ENCODE measurements around the gene NTNG1. TPM values are rescaled to one million over a fixed set of nuclear protein-coding genes. Genes with fewer than 3 reads are reported as not detected.

NTNG1 gene
- total RNA-seq, 1 donor from 2014 or later = 8.1 TPM

GRCh38 chr1:107294686-107295085 is 153.8 kb downstream of the NTNG1 start:
- no peak overlapping the region for H3K4me3 Mint-ChIP-seq (ENCODE audit: unreplicated experiment)
- no peaks in the 10 kb centered on the region for H3K27me3 Mint-ChIP-seq (ENCODE audit: low read depth, unreplicated experiment)
- H4K20me1 ChIP-seq (ENCODE audit: insufficient read depth, low read length) = no peaks in the 10 kb centered on the region
- no peak overlapping the region for H3K27ac Mint-ChIP-seq (ENCODE audit: unreplicated experiment)
- no peaks in the 10 kb centered on the region for H3K79me2 ChIP-seq (ENCODE audit: insufficient read depth, low read length)
- H3K4me1 Mint-ChIP-seq (ENCODE audit: low read depth, unreplicated experiment) = no peaks in the 10 kb centered on the region
- no peaks in the 10 kb centered on the region for H3K27me3 ChIP-seq (ENCODE audit: insufficient read depth, low read length)
- no peak overlapping the region for H2AFZ ChIP-seq (ENCODE audit: low read depth, low read length)
- no peaks in the 10 kb centered on the region for H3K36me3 ChIP-seq (ENCODE audit: insufficient read depth, low read length)
- H3K9me3 ChIP-seq (ENCODE audit: insufficient read depth, low read depth, low read length) = no peaks in the 10 kb centered on the region
- TF ChIP-seq EZH2 (IDR thresholded peaks at IDR 0.05; ENCODE audit: insufficient read depth, low read length) (no peak), CTCF (IDR thresholded peaks at IDR 0.05; ENCODE audit: insufficient read depth, low read depth, low read length) (no peak)
- no peak overlapping the region for H3K9ac ChIP-seq (ENCODE audit: low read length)
- H3K9me3 Mint-ChIP-seq (ENCODE audit: unreplicated experiment) = no peaks in the 10 kb centered on the region
- H3K4me3 ChIP-seq (ENCODE audit: insufficient read depth, low read depth, low read length) = no peak overlapping the region
- DNase-seq (ENCODE audit: low read depth) (peak; percentile 2), FAIRE-seq (no peak)
- no peaks in the 10 kb centered on the region for H3K36me3 Mint-ChIP-seq (ENCODE audit: low read depth, unreplicated experiment)
- H3K4me2 ChIP-seq (ENCODE audit: low read length) = no peak overlapping the region
- H3K4me1 ChIP-seq (ENCODE audit: insufficient read depth, low read length) = no peaks in the 10 kb centered on the region
- no peak overlapping the region for H3K27ac ChIP-seq (ENCODE audit: low read depth, low read length)

DNA sequence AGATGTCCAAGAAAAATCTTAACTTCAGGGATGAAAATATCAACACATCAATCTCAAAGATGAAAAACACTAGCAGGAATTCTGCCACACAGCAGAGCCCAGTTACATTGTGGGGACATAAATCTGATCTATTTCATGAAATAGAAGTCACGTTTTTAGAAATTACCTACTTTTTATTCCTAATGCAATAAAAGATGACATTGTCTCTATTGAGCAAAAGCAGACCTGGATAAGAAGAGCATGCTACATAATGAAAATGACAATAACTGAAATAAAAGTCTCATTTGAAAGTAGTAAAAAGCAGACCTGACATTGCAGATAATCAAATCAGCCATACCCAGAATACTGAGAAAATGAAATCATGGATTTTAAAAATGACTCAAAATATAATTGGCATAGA is 156.8 kb downstream of the NTNG1 start:
- no peaks in the 10 kb centered on the region for H3K9me3 ChIP-seq (ENCODE audit: insufficient read depth, low read depth, low read length)
- no peak overlapping the region for H3K4me3 Mint-ChIP-seq (ENCODE audit: unreplicated experiment)
- DNase-seq (ENCODE audit: low read depth) = no peak
- H3K27me3 Mint-ChIP-seq (ENCODE audit: low read depth, unreplicated experiment) = no peaks in the 10 kb centered on the region
- no peak overlapping the region for H3K4me2 ChIP-seq (ENCODE audit: low read length)
- no peak overlapping the region for H3K4me3 ChIP-seq (ENCODE audit: insufficient read depth, low read depth, low read length)
- H4K20me1 ChIP-seq (ENCODE audit: insufficient read depth, low read length) = no peaks in the 10 kb centered on the region
- H3K9me3 Mint-ChIP-seq (ENCODE audit: unreplicated experiment) = no peaks in the 10 kb centered on the region
- no peak overlapping the region for H3K27ac ChIP-seq (ENCODE audit: low read depth, low read length)
- no peaks in the 10 kb centered on the region for H3K36me3 Mint-ChIP-seq (ENCODE audit: low read depth, unreplicated experiment)
- no peak for TF ChIP-seq EZH2 (IDR thresholded peaks at IDR 0.05; ENCODE audit: insufficient read depth, low read length)
- no peaks in the 10 kb centered on the region for H3K36me3 ChIP-seq (ENCODE audit: insufficient read depth, low read length)
- no peak for FAIRE-seq
- H3K4me1 Mint-ChIP-seq (ENCODE audit: low read depth, unreplicated experiment) = no peaks in the 10 kb centered on the region
- H2AFZ ChIP-seq (ENCODE audit: low read depth, low read length) = no peak overlapping the region
- no peaks in the 10 kb centered on the region for H3K27me3 ChIP-seq (ENCODE audit: insufficient read depth, low read length)
- H3K79me2 ChIP-seq (ENCODE audit: insufficient read depth, low read length) = no peaks in the 10 kb centered on the region
- no peak overlapping the region for H3K9ac ChIP-seq (ENCODE audit: low read length)
- H3K4me1 ChIP-seq (ENCODE audit: insufficient read depth, low read length) = no peaks in the 10 kb centered on the region
- no peak overlapping the region for H3K27ac Mint-ChIP-seq (ENCODE audit: unreplicated experiment)

GRCh38 chr1:107298526-107298925 is 157.7 kb downstream of the NTNG1 start:
- Histone ChIP-seq H4K20me1 (ENCODE audit: insufficient read depth, low read length) (no peaks in the 10 kb centered on the region), H3K79me2 (ENCODE audit: insufficient read depth, low read length) (no peaks in the 10 kb centered on the region), H3K4me3 (ENCODE audit: insufficient read depth, low read depth, low read length) (no peak overlapping the region), H3K4me1 (ENCODE audit: insufficient read depth, low read length) (no peaks in the 10 kb centered on the region), H3K36me3 (ENCODE audit: insufficient read depth, low read length) (no peaks in the 10 kb centered on the region), H3K27me3 (ENCODE audit: insufficient read depth, low read length) (no peaks in the 10 kb centered on the region), H3K27ac (ENCODE audit: low read depth, low read length) (no peak overlapping the region), H2AFZ (ENCODE audit: low read depth, low read length) (no peak overlapping the region), H3K9ac (ENCODE audit: low read length) (no peak overlapping the region), H3K9me3 (ENCODE audit: insufficient read depth, low read depth, low read length) (no peaks in the 10 kb centered on the region), H3K4me2 (ENCODE audit: low read length) (no peak overlapping the region)
- H3K27ac Mint-ChIP-seq (ENCODE audit: unreplicated experiment) = no peak overlapping the region
- no peaks in the 10 kb centered on the region for H3K27me3 Mint-ChIP-seq (ENCODE audit: low read depth, unreplicated experiment)
- H3K4me1 Mint-ChIP-seq (ENCODE audit: low read depth, unreplicated experiment) = no peaks in the 10 kb centered on the region
- H3K36me3 Mint-ChIP-seq (ENCODE audit: low read depth, unreplicated experiment) = no peaks in the 10 kb centered on the region
- FAIRE-seq (no peak), DNase-seq (ENCODE audit: low read depth) (no peak)
- H3K9me3 Mint-ChIP-seq (ENCODE audit: unreplicated experiment) = no peaks in the 10 kb centered on the region
- TF ChIP-seq EZH2 (IDR thresholded peaks at IDR 0.05; ENCODE audit: insufficient read depth, low read length) (no peak), CTCF (IDR thresholded peaks at IDR 0.05; ENCODE audit: insufficient read depth, low read depth, low read length) (no peak)
- H3K4me3 Mint-ChIP-seq (ENCODE audit: unreplicated experiment) = no peak overlapping the region
